Ovary (tissue), 3 donors: ENCODE measurements around the gene ARCN1.
"Not testable (repeated sequence)": the region's sequence is repeated elsewhere in the genome, so short reads cannot be mapped to it uniquely, and the experiment has no call there.

ENCODE experiments used
- POLR2A ChIP-seq: fragments of 450-650 bp; IDR thresholded peaks from one replicate; pipeline ENCODE4 v1.6.1; 2017; ENCODE audit warnings: antibody characterized with exemption, mild to moderate bottlenecking, moderate library complexity
- TF ChIP-seq, protein P1 (sequence below), 3 donors: fragments of 450-650 bp in 2 of 3; fragments of 200-600 bp in 1 of 3; IDR thresholded peaks; one replicate each; pipeline versions ENCODE4 v1.5.1 to v1.8.0; 2016 to 2022; ENCODE audit warnings: antibody characterized with exemption in 3 of 3, mild to moderate bottlenecking in 1 of 3
- donor health status: DM: no; HTN: no; CAD: no.

DNA sequence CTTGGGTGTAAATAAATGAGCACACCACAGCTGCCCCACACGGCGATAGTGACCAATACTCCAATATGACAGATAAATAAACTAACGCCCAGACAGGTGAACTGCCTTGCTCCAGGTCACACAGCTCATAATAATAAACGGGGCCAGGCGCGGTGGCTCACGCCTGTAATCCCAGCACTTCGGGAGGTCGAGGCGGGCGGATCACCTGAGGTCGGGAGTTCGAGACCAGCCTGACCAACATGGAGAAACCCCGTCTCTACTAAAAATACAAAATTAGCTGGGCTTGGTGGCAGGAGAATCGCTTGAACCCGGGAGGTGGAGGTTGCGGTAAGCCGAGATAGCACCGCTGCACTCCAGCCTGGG is 39.2 kb downstream of the ARCN1 start:
- TF ChIP-seq, protein P1, sequence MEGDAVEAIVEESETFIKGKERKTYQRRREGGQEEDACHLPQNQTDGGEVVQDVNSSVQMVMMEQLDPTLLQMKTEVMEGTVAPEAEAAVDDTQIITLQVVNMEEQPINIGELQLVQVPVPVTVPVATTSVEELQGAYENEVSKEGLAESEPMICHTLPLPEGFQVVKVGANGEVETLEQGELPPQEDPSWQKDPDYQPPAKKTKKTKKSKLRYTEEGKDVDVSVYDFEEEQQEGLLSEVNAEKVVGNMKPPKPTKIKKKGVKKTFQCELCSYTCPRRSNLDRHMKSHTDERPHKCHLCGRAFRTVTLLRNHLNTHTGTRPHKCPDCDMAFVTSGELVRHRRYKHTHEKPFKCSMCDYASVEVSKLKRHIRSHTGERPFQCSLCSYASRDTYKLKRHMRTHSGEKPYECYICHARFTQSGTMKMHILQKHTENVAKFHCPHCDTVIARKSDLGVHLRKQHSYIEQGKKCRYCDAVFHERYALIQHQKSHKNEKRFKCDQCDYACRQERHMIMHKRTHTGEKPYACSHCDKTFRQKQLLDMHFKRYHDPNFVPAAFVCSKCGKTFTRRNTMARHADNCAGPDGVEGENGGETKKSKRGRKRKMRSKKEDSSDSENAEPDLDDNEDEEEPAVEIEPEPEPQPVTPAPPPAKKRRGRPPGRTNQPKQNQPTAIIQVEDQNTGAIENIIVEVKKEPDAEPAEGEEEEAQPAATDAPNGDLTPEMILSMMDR (IDR thresholded peaks at IDR 0.05) = not testable (repeated sequence)
- TF ChIP-seq POLR2A = not testable (repeated sequence)
